Stimulated activated CD4-positive, alpha-beta T cell treated with anti-CD3 and anti-CD28 coated beads, Interleukin-4, amount 100 ng/mL, for 4 hours (primary cell): ENCODE data around the gene STON1.
"Not testable (repeated sequence)": the region's sequence is repeated elsewhere in the genome, so short reads cannot be mapped to it uniquely, and the experiment has no call there.

Source experiments
- DNase-seq, 2 experiments: peaks; one replicate each; pipeline ENCODE4 v3.0.0-alpha.2; 2020

The STON1 gene

GRCh38 chr2:48578313-48578712 is 48.4 kb downstream of the STON1 start:
- DNase-seq: no peak

- no peak for DNase-seq
Measured at GRCh38 chr2:48583961-48584360, 54.0 kb downstream of the STON1 start.

- DNase-seq: no peak
Measured at GRCh38 chr2:48584551-48584950, 54.6 kb downstream of the STON1 start.

- DNase-seq: no peak
Measured at GRCh38 chr2:48586433-48586832, 56.5 kb downstream of the STON1 start.

- no peak for DNase-seq
Measured at GRCh38 chr2:48587560-48587959, 57.6 kb downstream of the STON1 start.

GRCh38 chr2:48587961-48588360 is 58.0 kb downstream of the STON1 start:
- DNase-seq: no peak

GRCh38 chr2:48588745-48589144 is 58.8 kb downstream of the STON1 start:
- no peak for DNase-seq

GRCh38 chr2:48589170-48589767 is 59.3 kb downstream of the STON1 start:
- no peak for DNase-seq

GRCh38 chr2:48590017-48590416 is 60.1 kb downstream of the STON1 start:
- DNase-seq: no peak

GRCh38 chr2:48592067-48592466 is 62.1 kb downstream of the STON1 start:
- no peak for DNase-seq

- DNase-seq: not testable (repeated sequence)
Measured at GRCh38 chr2:48596751-48597150, 66.8 kb downstream of the STON1 start.

- no peak for DNase-seq
Measured at GRCh38 chr2:48597492-48597891, 67.5 kb downstream of the STON1 start.

- no peak for DNase-seq
Measured at GRCh38 chr2:48600204-48600813, 70.4 kb downstream of the STON1 start.

- no peak for DNase-seq
Measured at GRCh38 chr2:48600917-48601316, 71.0 kb downstream of the STON1 start.

GRCh38 chr2:48601349-48601748 is 71.4 kb downstream of the STON1 start:
- no peak for DNase-seq

GRCh38 chr2:48605482-48606175 is 75.7 kb downstream of the STON1 start:
- no peak for DNase-seq

- no peak for DNase-seq
Measured at GRCh38 chr2:48607307-48608014, 77.5 kb downstream of the STON1 start.

GRCh38 chr2:48613211-48613610 is 83.3 kb downstream of the STON1 start:
- DNase-seq: no peak

- DNase-seq: not testable (repeated sequence)
Measured at GRCh38 chr2:48614581-48614980, 84.6 kb downstream of the STON1 start.

- DNase-seq: no peak
Measured at GRCh38 chr2:48617618-48618017, 87.7 kb downstream of the STON1 start, which contains the start of gene GTF2A1L. GTF2A1L (plus strand) TSS chr2:48617856; CDS start chr2:48617875, 19 bp downstream.

- no peak for DNase-seq
Measured at GRCh38 chr2:48619526-48619925, 89.6 kb downstream of the STON1 start.

- no peak for DNase-seq
Measured at GRCh38 chr2:48620604-48621003, 90.7 kb downstream of the STON1 start.

- DNase-seq: not testable (repeated sequence)
Measured at GRCh38 chr2:48622691-48623090, 92.7 kb downstream of the STON1 start.

- no peak for DNase-seq
Measured at GRCh38 chr2:48624696-48625095, 94.7 kb downstream of the STON1 start.
